Spleen (tissue), 7 donors: ENCODE data around the gene RIPPLY3.

Source experiments
- POLR2A ChIP-seq, 3 donors: fragments of 450-650 bp; IDR thresholded peaks; one replicate each; pipeline ENCODE4 v1.5.1; 2017; ENCODE audit warnings: antibody characterized with exemption in 3 of 3, mild to moderate bottlenecking in 1 of 3
- POLR2AphosphoS5 ChIP-seq, 3 donors: sonication (generic); formaldehyde crosslinking; IDR thresholded peaks; one replicate each; pipeline ENCODE4 v1.5.1; 2017; ENCODE audit warnings: antibody characterized with exemption in 3 of 3
- TF ChIP-seq, protein P1 (sequence below), 11 experiments: fragments of 200-600 bp in 7 of 11; fragments of 450-650 bp in 4 of 11; sonication (generic) in 4 of 11; IDR thresholded peaks in 8 of 11; conservative IDR thresholded peaks in 3 of 11; 1 replicate in 7 of 11; 2 replicates in 4 of 11; pipeline versions ENCODE4 v1.4.0 to v1.8.0; 2016 to 2021; ENCODE audit warnings: antibody characterized with exemption in 11 of 11, inconsistent platforms in 4 of 11, mild to moderate bottlenecking in 1 of 11
- donor health status: DM: no; HTN: no; CAD: no; lungs with moderate emphysema.
- donor health status: DM: no; HTN: no; CAD: no.
- donor health status: DM: no; HTN: no; CAD: no.

DNA sequence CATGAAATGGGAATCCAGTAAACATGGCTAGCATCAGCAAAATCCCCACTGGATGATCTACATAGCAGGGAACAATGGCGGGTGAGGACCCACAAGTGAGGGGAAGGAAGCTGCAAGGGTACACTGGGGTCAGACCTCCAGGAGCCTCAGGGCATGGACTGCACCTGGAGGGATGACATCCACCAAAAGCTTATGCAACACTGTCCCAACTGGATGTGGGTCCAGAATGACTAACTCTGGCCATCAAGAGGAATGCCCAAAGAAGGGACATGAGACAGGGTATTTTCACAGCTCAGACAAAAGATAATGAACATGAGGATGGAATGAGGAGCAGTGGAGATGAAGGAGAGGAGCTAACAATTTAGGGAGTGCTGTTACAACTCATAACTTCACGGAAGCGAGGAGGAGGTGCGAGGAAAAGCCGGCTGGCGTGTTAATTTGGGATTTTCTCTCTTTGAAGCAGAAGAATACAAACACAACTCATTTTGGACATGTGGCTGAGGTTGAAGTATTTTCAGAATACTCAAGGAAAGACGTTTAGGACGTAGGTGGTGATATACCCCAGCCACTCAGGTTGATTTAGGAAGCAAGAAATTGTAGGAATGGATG is 45.7 kb upstream of the RIPPLY3 start:
- TF ChIP-seq, protein P1, sequence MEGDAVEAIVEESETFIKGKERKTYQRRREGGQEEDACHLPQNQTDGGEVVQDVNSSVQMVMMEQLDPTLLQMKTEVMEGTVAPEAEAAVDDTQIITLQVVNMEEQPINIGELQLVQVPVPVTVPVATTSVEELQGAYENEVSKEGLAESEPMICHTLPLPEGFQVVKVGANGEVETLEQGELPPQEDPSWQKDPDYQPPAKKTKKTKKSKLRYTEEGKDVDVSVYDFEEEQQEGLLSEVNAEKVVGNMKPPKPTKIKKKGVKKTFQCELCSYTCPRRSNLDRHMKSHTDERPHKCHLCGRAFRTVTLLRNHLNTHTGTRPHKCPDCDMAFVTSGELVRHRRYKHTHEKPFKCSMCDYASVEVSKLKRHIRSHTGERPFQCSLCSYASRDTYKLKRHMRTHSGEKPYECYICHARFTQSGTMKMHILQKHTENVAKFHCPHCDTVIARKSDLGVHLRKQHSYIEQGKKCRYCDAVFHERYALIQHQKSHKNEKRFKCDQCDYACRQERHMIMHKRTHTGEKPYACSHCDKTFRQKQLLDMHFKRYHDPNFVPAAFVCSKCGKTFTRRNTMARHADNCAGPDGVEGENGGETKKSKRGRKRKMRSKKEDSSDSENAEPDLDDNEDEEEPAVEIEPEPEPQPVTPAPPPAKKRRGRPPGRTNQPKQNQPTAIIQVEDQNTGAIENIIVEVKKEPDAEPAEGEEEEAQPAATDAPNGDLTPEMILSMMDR (IDR thresholded peaks at IDR 0.05 in 8 of 11, conservative IDR thresholded peaks at IDR 0.05 in 3 of 11) = no peak
- TF ChIP-seq POLR2AphosphoS5 (IDR thresholded peaks at IDR 0.05) (no peak), POLR2A (IDR thresholded peaks at IDR 0.05) (no peak)
